ENCODE results near the gene PIEZO1.

The PIEZO1 gene

DNA sequence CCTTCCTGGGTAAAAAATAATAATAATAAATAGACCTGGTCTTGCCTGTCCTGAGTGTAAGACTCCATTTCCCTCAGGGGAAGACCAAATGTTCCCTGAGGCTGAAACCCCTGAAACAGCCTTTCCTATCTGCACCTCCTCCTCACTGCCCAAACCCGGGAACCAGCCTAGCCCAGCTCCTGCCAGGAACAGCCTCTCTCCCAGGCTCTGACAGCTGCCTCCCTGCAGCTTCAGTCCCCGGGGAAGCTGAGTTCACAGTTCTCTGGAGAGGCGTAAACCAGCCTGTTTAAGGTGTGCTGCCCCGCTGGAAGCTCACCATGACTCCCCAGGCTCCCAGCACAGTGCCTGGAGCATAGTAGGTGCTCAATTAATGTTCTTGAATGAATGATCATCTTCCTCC, 11.3 kb upstream of the PIEZO1 start:
- H3K27me3 Mint-ChIP-seq (ENCODE audit: low read depth): peaks cover 21% of the 10 kb centered on the region
- no peak overlapping the region for H3K27ac Mint-ChIP-seq
- TF ChIP-seq, protein P1, sequence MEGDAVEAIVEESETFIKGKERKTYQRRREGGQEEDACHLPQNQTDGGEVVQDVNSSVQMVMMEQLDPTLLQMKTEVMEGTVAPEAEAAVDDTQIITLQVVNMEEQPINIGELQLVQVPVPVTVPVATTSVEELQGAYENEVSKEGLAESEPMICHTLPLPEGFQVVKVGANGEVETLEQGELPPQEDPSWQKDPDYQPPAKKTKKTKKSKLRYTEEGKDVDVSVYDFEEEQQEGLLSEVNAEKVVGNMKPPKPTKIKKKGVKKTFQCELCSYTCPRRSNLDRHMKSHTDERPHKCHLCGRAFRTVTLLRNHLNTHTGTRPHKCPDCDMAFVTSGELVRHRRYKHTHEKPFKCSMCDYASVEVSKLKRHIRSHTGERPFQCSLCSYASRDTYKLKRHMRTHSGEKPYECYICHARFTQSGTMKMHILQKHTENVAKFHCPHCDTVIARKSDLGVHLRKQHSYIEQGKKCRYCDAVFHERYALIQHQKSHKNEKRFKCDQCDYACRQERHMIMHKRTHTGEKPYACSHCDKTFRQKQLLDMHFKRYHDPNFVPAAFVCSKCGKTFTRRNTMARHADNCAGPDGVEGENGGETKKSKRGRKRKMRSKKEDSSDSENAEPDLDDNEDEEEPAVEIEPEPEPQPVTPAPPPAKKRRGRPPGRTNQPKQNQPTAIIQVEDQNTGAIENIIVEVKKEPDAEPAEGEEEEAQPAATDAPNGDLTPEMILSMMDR (IDR thresholded peaks at IDR 0.05; ENCODE audit: unreplicated experiment in 3 of 3): no peak
- H3K9me3 Mint-ChIP-seq: no peaks in the 10 kb centered on the region
- no peaks in the 10 kb centered on the region for H3K36me3 Mint-ChIP-seq (ENCODE audit: low read depth)
- H3K4me3 Mint-ChIP-seq: no peak overlapping the region
- no peaks in the 10 kb centered on the region for H3K4me1 Mint-ChIP-seq

DNA sequence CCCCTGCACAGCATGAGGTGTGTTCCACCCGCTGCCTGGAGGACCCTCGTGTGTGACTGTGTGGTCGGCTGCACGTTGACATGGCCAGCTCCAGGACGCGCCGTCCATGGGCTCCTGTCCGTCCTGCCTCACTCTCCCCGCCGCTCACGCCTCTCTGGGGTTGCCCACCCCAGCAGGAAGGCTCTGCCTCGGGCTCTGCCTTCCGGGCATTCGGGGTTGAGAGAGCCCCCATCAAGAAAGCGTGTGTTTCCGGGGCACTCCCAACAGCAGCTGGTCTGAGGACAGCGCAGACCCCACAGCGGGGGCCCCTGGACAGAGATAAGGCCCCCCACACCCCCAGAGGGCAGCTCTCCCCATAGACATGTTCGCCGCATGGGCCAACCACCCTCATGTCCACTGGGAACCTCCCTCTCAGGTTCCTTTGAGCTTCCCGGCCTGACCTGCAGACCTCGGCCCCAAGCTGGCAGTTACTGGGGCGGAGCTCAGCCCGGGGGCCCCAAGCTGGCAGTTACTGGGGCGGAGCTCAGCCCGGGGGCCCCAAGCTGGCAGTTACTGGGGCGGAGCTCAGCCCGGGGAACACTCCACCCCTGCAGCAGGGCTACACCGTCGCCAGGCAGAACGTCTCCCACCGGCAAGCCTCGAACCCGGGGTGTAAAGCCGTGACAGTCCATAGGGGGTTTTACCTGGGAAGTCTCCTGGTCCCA, 8.4 kb upstream of the PIEZO1 start:
- peaks cover 38% of the 10 kb centered on the region for H3K27me3 Mint-ChIP-seq (ENCODE audit: low read depth)
- no peak overlapping the region for H3K27ac Mint-ChIP-seq
- no peak overlapping the region for H3K4me3 Mint-ChIP-seq
- H3K36me3 Mint-ChIP-seq (ENCODE audit: low read depth): no peaks in the 10 kb centered on the region
- H3K9me3 Mint-ChIP-seq: no peaks in the 10 kb centered on the region
- no peaks in the 10 kb centered on the region for H3K4me1 Mint-ChIP-seq
- TF ChIP-seq, protein P1 (IDR thresholded peaks at IDR 0.05; ENCODE audit: unreplicated experiment in 3 of 3): no peak

DNA sequence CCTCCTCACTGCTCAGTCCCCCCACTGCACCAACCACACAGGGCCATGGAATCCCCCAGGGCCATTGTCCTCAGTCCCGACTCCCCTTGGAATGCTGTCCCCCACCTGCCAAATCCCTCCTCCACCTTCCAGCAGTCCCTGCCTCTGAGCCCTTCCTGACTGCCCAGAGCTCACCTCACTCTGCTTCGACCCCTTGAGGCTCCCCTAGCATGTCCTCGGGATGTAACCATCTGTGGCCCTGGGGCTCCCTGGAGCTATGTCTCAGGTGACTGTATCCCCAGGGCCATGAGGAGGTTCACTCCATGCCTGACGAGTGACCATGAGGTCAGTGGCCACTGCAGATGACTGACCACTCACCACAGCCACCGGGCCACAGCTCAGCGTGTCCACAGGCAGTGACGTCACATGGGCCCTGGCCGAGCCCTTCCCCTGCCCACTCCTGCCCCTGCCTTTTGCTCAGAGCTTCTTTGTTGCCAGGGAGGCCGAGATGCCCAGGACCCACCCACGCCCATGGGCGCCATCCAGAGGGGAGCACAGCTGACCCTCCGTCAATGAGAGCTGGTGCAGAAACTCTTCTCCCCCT, 7.7 kb upstream of the PIEZO1 start:
- no peaks in the 10 kb centered on the region for H3K36me3 Mint-ChIP-seq (ENCODE audit: low read depth)
- no peak overlapping the region for H3K4me3 Mint-ChIP-seq
- TF ChIP-seq, protein P1 (IDR thresholded peaks at IDR 0.05; ENCODE audit: unreplicated experiment in 3 of 3): no peak
- no peaks in the 10 kb centered on the region for H3K4me1 Mint-ChIP-seq
- no peaks in the 10 kb centered on the region for H3K9me3 Mint-ChIP-seq
- H3K27ac Mint-ChIP-seq: no peak overlapping the region
- H3K27me3 Mint-ChIP-seq (ENCODE audit: low read depth): peaks cover 38% of the 10 kb centered on the region

DNA sequence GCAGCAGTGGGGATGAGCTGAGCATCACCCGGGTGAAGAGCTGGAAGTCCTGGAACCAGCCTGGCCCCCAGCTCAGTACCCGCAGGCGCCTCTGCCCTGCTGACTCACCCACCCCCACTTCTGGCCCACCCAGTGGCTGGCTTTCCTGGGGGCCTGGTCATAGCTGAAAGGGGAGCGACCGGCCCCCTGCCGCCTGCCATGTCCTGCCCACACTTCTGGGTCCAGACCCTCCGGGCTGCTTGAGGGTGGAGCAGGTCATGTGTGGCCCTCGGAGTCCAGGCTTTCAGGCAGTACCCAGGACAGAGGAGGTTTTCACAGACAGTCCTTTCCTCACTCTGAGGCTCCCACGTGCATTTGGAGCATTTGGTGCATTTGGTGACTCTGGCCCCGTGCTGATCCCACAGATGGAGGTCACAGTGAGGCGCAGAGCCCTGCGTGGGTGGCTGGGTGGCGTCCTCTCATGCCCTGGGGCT, 7.1 kb upstream of the PIEZO1 start:
- H3K9me3 Mint-ChIP-seq: no peaks in the 10 kb centered on the region
- no peaks in the 10 kb centered on the region for H3K36me3 Mint-ChIP-seq (ENCODE audit: low read depth)
- H3K4me1 Mint-ChIP-seq: no peaks in the 10 kb centered on the region
- H3K4me3 Mint-ChIP-seq: no peak overlapping the region
- H3K27me3 Mint-ChIP-seq (ENCODE audit: low read depth): peaks cover 43% of the 10 kb centered on the region
- TF ChIP-seq, protein P1 (IDR thresholded peaks at IDR 0.05; ENCODE audit: unreplicated experiment in 3 of 3): no peak
- H3K27ac Mint-ChIP-seq: no peak overlapping the region

DNA sequence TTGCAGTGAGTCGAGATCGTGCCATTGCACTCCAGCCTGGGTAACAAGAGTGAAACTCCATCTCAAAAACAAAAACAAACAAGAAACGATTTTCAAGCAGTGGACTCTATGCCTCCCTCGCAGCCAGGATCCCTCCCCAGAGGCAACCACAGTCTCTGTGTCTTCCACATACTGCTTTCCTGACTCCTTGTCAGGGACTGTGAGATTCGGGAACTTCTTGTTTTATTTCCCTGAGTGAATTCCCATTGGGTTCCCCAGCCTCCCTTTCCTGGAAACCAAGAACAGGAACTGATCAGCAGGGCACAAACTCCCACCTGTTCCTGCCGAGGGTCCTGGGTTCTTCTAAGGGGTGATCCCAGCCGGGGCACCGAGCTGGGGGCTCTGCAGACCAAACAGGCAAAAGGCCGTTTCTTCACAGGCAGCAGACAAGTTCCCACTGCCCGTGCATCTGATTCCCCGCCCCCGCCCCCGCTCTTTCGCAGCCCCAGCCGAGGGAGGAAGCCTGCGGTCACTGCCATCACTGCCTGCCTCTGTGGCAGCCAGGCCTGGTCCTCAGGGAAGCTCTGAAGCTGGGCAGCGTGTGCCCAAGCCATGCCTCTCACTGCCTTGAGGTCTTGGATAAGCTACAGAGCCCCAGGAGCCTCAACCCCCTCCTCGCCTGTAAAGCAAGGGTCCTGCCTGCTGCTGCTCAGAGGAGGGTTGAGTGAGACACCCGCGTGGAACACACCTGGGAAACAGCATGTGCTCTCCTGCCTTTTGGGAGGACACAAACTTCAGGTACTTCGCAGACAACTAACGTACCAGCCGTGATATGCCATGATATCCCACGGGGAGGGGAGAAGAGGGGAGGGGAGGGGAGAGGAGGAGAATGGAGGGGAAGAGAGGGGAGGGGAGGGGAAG, 5.5 kb upstream of the PIEZO1 start:
- Mint-ChIP-seq H3K4me3 (peak overlapping the region in 1 of 3 experiments; percentile 38), H3K9me3 (no peaks in the 10 kb centered on the region), H3K27me3 (ENCODE audit: low read depth) (peaks cover 48% of the 10 kb centered on the region), H3K4me1 (no peaks in the 10 kb centered on the region), H3K27ac (no peak overlapping the region), H3K36me3 (ENCODE audit: low read depth) (no peaks in the 10 kb centered on the region)
- TF ChIP-seq, protein P1 (IDR thresholded peaks at IDR 0.05; ENCODE audit: unreplicated experiment in 3 of 3): no peak

Measured in nephron (organoid).